NCI-H82 treated with DMSO at 0.1 percent for 48 hours (cell line): ENCODE data around the gene CA12.

Experiments used
- DNase-seq: peaks from one replicate; lab custom pipeline; 2025; ENCODE audit not compliant: unreplicated experiment; lab: John Stamatoyannopoulos, UW

The CA12 gene

GRCh38 chr15:63312286-63312685 lies 69.4 kb downstream of the CA12 start:
- DNase-seq, result no peak

DNA sequence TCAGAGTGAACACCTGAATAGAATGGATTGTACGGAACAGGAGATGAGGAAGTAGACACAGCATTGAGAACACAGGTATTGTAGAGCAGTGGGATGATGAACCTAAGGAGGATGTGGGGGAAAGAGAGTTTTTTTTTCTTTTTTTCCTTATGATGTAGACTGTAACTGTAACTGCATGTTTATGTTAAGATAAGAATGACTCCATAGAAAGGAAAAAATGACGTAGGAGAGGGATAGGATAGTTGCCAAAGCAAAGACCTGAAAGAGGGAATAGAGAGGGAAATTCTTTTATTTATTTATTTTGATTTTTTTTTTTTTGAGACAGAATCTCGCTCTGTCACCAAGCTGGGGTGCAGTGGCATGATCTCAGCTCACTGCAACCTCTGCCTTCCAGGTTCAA lies 71.0 kb downstream of the CA12 start:
- no peak for DNase-seq

DNA sequence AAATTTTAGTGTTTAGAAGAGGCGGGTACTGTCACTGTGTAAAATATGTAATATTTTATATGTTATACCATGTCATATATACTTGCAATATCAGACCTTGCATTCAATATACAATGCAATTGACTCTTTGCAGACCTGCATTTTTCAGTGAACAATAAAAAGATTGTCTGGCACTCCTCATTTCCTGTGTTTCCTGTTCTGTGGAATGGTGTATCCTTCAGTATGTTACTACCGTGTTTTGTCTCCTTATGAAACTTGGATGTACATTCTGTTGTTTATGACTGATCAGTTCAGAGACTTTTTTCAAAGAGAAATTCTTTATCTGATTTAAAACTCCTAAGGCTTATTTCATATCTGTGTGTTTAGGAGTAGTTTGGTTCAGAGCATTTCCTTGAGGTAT lies 72.7 kb downstream of the CA12 start:
- no peak for DNase-seq

DNA sequence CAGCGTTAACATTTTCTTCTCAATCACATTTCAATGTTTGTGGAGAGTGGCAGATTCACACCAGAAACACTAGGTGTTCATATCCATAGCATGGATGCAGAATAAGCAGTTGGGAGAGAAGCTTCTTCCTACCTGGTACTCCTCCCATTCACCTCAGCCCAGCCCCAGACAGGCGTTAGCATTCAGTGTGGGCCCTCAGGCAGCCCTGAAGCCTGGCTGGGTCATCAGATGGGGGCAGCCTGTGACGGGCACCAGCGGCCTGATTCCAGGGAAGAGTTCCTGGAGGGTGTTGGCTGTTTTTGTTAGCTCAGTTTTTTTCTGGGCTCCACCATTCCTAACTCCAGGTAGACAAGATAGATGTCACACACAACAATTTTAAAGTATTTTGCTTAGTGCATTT lies 73.2 kb downstream of the CA12 start:
- no peak for DNase-seq

DNA sequence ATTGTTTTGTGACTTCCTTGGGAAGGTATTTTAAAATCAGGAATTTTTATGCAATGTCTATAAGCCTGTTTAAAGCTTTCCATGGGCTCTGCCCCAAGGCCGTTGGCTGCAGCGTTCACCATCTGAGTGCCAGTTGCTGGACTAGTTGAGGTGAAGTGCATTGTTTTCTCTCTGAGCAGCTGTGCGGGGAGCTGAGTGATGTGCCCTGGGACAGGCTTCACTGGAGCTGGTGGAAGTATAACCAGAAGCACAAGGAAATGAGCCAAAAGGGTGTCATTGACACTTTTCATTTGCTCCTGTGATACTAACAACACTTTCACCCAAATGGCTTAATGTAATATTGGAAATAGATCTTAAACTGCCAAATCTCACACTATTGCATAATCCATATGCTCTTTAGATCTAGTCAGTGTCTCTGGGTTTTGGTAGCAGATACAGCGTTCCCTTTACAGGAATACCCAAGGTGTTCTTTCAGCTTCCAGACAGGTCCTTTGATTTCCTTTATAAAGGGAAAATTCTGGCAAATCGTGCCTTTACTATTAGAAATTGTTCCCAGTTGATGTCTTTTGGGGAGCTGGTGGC lies 75.1 kb downstream of the CA12 start:
- no peak for DNase-seq

DNA sequence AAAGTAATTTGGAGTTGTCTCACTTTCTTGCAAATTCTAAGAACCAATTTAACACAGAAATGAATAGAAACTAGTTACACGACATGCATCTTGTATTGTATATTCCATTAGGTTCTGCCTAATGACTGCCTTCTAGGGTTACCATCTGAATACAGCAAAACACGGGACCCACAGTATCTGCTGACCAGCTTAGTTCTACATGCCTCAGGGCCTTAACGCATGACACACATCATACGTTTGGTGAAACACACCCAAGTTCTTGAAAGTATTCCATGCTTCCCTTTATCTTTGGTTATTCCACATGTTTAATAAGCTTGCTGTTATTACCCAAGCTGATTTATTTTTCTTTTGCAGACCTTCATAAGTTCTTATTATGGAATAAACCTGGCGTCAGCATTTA lies 76.4 kb downstream of the CA12 start:
- no peak for DNase-seq

- no peak for DNase-seq
These were observed 80.6 kb downstream of the CA12 start for GRCh38 chr15:63301088-63301487.

GRCh38 chr15:63299943-63300575 lies 81.6 kb downstream of the CA12 start:
- no peak for DNase-seq

GRCh38 chr15:63296195-63296594 lies 85.5 kb downstream of the CA12 start:
- DNase-seq, result no peak

DNA sequence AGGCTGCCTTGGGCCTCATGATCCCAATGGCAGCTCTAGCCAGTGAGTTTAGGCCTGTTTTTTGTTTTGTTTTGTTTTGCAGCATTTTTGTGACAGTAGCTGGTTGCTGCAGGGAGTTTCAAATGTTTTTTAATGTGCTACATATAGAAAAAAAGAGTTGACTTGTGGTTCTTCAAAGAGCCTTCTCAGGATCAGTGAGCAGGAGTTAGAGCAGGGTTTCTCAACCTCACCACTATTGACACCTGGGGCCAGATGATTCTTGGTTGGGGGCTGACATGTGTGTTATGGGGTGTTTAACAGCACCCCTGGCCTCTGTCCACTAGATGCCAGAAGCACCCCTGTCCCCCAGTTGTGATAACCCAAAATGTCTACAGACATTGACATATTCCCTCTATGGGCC lies 86.3 kb downstream of the CA12 start:
- no peak for DNase-seq

DNA sequence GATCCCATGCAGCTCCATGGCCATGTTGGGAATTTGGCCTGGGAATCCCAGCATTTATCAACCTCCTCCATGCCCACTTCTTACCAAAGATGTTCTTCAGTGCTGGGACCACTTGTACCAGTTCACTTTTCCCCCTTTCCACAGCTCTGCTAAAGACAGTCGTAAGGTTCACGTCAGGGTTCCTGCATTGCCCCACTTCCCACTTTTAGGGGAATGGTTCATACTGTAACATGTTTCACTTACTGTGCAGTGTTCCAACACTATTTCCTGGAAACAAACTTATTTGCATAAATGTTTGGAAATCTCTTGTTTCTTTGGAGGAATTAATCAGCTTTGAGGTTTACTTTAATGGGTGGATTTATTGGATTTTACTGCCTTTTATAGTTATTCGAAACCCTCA lies 87.3 kb downstream of the CA12 start:
- no peak for DNase-seq

DNA sequence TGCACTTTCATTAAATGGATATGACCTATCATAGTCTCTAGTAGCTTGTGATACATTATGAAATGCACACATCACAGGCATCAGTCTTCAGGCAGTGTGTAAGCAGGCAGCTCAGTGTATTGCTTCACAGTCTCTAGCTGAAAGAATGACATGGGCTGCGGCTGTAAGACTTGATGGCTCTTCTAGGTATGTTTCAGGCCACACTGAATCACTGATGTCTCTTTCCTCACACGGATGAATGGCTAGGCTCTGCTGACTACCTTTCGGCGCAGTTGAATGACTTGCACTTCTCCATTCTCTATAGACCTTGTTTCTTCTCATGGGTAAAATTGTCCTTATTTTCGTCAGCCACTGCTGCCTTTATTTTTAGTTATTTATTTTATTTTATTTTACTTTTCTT lies 88.9 kb downstream of the CA12 start:
- DNase-seq, result no peak

DNA sequence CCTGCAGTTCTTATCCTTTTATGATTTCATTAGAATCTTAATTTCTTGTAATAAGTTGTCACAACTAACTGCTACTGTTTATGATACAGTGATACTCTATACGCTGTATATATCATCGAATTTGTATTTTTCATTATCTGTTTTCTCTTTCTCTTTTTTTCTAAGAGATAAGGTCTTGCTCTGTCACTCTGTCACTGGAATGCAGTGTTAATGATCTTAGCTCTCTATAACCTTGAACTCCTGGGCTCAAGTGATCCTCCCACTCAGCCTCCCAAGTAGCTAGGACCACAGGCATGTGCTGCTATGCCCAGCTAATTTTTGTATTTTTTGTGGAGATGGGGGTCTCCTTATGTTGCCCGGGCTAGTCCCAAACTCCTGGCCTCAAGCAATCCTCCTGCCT lies 89.4 kb downstream of the CA12 start:
- DNase-seq, result no peak

GRCh38 chr15:63291507-63291906 lies 90.1 kb downstream of the CA12 start:
- no peak for DNase-seq

DNA sequence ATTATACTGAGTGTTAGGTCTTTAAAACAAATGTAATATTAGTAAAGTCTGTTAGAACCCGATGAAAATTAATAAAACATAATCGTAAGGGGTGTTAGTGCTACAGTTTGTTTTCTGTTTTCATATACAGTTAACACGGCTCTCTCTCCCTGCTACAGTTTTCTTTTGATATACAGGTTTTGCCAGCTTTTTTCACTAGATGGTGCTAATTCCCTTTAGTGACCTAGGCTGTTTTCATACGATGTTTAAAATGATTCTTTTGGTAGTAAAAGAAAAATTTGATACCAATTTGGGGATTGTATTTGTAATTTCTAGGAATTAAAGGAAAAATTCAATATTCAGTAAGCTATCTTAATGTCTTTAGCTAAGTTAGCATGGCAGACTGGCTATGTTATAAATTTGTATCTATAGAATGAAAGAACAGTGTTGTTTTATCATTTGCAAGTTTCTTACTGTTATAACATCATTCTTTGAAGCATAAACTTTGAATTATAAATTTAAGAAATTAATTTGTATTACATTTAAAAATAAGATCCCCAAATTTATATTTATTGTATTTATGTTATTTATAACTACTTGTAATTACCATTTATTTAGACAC lies 92.8 kb downstream of the CA12 start:
- peak; percentile 59 for DNase-seq

GRCh38 chr15:63288342-63288741 lies 93.3 kb downstream of the CA12 start:
- no peak for DNase-seq

DNA sequence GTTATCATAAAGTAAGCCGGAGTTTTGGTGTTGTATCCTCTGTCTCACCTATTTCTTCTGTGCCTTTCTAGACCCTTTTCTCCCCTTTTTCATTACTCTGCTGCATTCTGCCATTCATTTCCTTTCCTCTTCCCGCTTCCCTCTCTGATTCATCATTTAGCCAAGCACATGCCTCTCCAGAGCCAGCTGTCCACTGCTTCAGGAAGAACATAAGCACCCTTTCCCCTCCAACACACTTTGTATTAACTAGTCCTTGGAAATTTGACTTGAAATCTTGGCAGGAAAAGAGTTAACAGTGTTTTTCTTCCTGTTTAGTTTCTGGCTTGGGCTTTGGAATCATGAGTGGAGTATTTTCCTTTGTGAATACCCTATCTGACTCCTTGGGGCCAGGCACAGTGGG lies 94.5 kb downstream of the CA12 start:
- no peak for DNase-seq

DNA sequence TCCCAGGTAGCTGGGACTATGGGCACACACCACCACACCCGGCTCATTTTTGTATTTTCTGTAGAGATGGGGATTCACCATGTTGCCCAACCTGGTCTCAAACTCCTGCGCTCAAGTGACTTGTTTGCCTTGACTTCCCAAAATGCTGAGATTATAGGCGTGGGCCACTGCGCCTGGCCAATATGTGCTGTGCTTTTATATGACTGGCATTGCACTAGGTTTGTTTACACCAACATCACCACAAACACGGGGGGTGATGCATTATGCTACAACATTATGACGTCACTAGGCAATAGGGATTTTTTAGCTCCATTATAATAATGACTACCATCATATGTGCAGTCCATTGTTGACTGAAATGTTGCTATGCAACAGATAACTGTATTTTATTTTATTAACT lies 97.3 kb downstream of the CA12 start:
- DNase-seq, result no peak

DNA sequence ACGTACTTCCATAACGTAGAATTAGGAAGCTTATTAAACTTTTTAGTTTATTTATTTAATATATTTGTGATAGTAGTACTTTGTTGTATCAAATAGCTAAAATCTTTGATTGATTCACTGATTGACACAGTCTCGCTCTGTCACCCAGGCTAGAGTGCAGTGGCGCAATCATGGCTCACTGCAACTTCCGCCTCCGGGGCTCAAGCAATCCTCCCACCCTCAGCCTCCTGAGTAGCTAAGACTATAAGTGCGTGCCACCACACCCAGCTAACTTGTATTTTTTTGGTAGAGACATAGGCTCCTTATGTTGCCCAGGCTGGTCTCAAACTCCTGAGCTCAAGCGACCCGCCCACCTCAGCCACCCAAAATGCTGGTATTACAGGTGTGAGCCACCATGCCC lies 98.5 kb downstream of the CA12 start:
- DNase-seq, result no peak

DNA sequence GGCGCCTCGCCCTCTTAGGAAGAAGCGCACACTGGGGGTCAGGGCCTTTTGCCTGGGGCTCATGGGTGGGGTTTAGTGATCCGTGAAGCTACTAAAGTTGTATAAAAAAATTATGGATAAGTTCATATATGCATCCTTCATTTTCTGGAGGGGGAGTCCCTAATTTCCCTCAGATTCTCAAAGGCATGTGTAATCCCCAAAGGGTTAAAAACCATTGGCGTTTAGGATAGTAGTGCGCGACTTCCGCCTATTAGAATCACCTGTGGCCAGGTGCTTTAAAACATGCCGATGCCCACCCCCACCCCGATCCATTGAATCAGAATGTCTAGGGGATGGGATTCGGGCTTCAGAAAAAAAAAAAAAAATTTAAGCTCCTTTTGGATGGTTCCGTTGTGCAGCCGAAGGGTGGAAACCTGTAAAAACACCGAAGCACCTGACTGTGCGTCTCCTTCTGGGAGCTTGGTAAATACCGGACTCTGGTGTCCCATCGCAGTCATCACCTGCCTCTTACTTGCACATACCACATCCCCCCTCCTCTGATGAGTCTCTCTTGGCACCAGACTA lies 103.7 kb downstream of the CA12 start:
- DNase-seq, result no peak

- DNase-seq, result peak; percentile 39
These were observed 104.4 kb downstream of the CA12 start, which contains the start of gene APH1B for GRCh38 chr15:63277038-63277892. Gene APH1B, plus strand, starts transcription at chr15:63277605. Its CDS starts 19 bp downstream, at chr15:63277624.
